Glutamatergic neuron (in vitro differentiated cells): ENCODE results near the gene DDX60. TPM values are rescaled to one million over a fixed set of nuclear protein-coding genes. Genes with fewer than 3 reads are reported as not detected.

Experiments used
- DNase-seq: peaks from one replicate; pipeline ENCODE4 v3.0.0; 2022
- H3K27ac Mint-ChIP-seq: one replicate; pipeline ENCODE4 v1.8.0; 2020; ENCODE audit warnings: mild to moderate bottlenecking, mixed read lengths, inconsistent platforms; ENCODE audit not compliant: unreplicated experiment
- H3K27me3 Mint-ChIP-seq: one replicate; pipeline ENCODE4 v1.8.0; 2020; ENCODE audit warnings: mild to moderate bottlenecking, moderate library complexity, mixed read lengths, inconsistent platforms; ENCODE audit not compliant: unreplicated experiment
- H3K36me3 Mint-ChIP-seq: one replicate; pipeline ENCODE4 v1.8.0; 2020; ENCODE audit warnings: mild to moderate bottlenecking, mixed read lengths, inconsistent platforms; ENCODE audit not compliant: unreplicated experiment
- H3K4me1 Mint-ChIP-seq: one replicate; pipeline ENCODE4 v1.8.0; 2020; ENCODE audit warnings: mild to moderate bottlenecking, low read depth, mixed read lengths, inconsistent platforms; ENCODE audit not compliant: unreplicated experiment
- H3K4me3 Mint-ChIP-seq: one replicate; pipeline ENCODE4 v1.8.0; 2020; ENCODE audit warnings: mild to moderate bottlenecking, mixed read lengths, inconsistent platforms; ENCODE audit not compliant: unreplicated experiment
- H3K9me3 Mint-ChIP-seq: one replicate; pipeline ENCODE4 v1.8.0; 2020; ENCODE audit warnings: mild to moderate bottlenecking, moderate library complexity, mixed read lengths, inconsistent platforms; ENCODE audit not compliant: unreplicated experiment
- total RNA-seq: library from RNA; stranded (reverse); fragmentation: NEBNext Ultra II Directional; extraction: Animal tissue kit (Norgen Biotek cat#: 25700); gene quantifications from one replicate; pipeline ENCODE4 v1.2.1, GENCODE V29; 2021; ENCODE audit not compliant: unreplicated experiment
- TF ChIP-seq, protein P1 (sequence below): fragments of 200-600 bp; sonication (generic); IDR thresholded peaks from one replicate; pipeline ENCODE4 v1.5.0; 2021; ENCODE audit not compliant: partially characterized antibody, unreplicated experiment

Gene DDX60
- total RNA-seq, 1 donor from 2014 or later = not detected

DNA sequence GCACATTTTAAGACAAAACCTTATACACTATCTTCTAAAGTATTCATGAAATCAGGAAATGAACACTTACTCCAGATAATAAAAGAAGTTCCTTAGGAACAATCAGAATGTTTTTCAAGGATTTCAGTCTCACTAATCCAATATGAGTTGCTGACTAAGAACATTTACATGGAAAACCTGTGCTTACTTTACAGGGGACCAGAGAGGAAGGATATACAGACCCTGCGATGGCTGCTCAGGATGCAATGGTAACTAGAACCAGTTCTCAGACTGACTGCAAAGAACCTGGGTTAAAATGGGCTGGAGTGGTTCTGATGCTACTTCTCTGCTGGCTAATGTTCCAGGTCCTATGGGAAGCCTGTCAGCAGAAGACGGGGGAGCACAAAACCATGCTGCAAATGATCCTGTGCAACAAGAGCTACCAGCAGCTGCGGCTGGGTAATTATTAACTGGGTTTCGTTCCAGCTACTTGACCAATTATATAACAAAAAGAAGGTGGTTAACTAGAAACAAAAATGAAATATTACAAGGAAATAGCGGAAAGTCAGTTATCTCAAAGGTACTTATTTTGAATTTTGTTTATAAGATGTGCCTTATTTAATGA is 140.9 kb downstream of the DDX60 start:
- Mint-ChIP-seq H3K4me1 (no peaks in the 10 kb centered on the region), H3K4me3 (no peak overlapping the region), H3K9me3 (no peaks in the 10 kb centered on the region), H3K36me3 (no peaks in the 10 kb centered on the region), H3K27me3 (no peaks in the 10 kb centered on the region), H3K27ac (no peak overlapping the region)
- no peak for DNase-seq
- TF ChIP-seq, protein P1, sequence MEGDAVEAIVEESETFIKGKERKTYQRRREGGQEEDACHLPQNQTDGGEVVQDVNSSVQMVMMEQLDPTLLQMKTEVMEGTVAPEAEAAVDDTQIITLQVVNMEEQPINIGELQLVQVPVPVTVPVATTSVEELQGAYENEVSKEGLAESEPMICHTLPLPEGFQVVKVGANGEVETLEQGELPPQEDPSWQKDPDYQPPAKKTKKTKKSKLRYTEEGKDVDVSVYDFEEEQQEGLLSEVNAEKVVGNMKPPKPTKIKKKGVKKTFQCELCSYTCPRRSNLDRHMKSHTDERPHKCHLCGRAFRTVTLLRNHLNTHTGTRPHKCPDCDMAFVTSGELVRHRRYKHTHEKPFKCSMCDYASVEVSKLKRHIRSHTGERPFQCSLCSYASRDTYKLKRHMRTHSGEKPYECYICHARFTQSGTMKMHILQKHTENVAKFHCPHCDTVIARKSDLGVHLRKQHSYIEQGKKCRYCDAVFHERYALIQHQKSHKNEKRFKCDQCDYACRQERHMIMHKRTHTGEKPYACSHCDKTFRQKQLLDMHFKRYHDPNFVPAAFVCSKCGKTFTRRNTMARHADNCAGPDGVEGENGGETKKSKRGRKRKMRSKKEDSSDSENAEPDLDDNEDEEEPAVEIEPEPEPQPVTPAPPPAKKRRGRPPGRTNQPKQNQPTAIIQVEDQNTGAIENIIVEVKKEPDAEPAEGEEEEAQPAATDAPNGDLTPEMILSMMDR = no peak

DNA sequence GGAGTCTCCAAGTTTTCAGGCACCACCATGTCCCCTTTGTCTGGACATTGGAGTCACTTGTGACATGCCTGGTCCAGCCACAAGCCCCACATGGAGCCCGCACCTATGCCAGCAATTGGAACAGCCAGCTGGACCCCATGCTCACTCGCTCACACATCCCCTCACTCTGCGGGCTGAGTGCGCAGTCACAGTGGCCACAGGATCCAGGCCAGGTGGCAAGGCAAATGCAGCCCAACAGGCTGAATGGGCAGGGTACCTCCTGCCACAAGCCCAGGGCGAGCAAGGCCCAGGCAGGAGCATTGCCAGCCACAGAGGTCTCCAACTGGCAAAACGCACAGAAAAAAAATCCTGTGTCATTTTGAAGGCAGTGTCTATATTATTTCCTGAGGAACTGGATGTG is 144.2 kb downstream of the DDX60 start:
- no peaks in the 10 kb centered on the region for H3K9me3 Mint-ChIP-seq
- TF ChIP-seq, protein P1 = no peak
- no peaks in the 10 kb centered on the region for H3K36me3 Mint-ChIP-seq
- H3K27ac Mint-ChIP-seq = no peak overlapping the region
- DNase-seq = no peak
- no peaks in the 10 kb centered on the region for H3K27me3 Mint-ChIP-seq
- no peak overlapping the region for H3K4me3 Mint-ChIP-seq
- H3K4me1 Mint-ChIP-seq = no peaks in the 10 kb centered on the region

DNA sequence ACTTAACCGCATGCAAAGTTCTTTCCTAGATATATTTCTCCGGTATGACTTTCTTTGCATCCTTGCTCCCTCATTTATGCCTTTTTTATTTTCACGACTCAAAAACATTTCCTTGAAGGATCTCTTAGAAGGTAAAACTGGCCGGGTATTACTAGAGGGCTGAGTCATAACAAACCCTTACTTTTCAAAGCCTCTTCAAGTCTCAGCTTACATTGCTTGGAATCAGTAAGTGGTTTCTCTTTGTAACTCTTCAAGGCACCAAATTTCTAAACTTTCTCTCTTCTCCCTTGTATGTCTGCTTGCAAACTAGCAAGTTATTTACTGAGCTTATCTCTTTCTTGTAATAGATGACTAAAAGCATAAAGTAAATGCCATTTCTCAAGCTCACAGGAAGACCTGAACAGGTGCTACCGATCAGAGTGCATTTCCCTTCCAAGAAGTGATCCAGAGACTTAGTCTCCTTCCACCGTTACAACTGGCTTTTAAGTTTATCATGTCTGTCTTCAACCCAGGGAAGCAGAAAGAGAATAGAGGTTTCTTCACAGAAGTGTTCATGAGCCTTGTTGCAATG is 150.8 kb downstream of the DDX60 start:
- H3K36me3 Mint-ChIP-seq = no peaks in the 10 kb centered on the region
- no peaks in the 10 kb centered on the region for H3K27me3 Mint-ChIP-seq
- no peaks in the 10 kb centered on the region for H3K9me3 Mint-ChIP-seq
- no peak overlapping the region for H3K27ac Mint-ChIP-seq
- no peak for DNase-seq
- no peaks in the 10 kb centered on the region for H3K4me1 Mint-ChIP-seq
- no peak overlapping the region for H3K4me3 Mint-ChIP-seq
- TF ChIP-seq, protein P1 = no peak

Other genes starting within 250 kb of the DDX60 start
- gene ANXA10, start 226.2 kb downstream of the DDX60 start, total RNA-seq = not detected
- gene DDX60L, start 161.7 kb upstream of the DDX60 start, total RNA-seq = not detected
- 37.5 TPM for gene PALLD, start 178.3 kb upstream of the DDX60 start, total RNA-seq